HG03432 (cell line): Measurements from ENCODE around the gene USP6.
"Not testable (repeated sequence)": the region's sequence is repeated elsewhere in the genome, so short reads cannot be mapped to it uniquely, and the experiment has no call there.

Experiments used
- ATAC-seq: cut with Tn5 transposase; IDR thresholded peaks from one replicate; pipeline ENCODE4 v1.9.1; 2021; ENCODE audit warnings: mild to moderate bottlenecking, moderate library complexity; ENCODE audit not compliant: unreplicated experiment

Gene USP6

GRCh38 chr17:5134571-5134970, 18.7 kb downstream of the USP6 start:
- ATAC-seq = not testable (repeated sequence)

GRCh38 chr17:5135131-5135712, 19.4 kb downstream of the USP6 start:
- not testable (repeated sequence) for ATAC-seq

GRCh38 chr17:5135726-5136579, 20.1 kb downstream of the USP6 start:
- ATAC-seq = no peak

GRCh38 chr17:5136580-5137412, 21.0 kb downstream of the USP6 start:
- ATAC-seq = not testable (repeated sequence)

GRCh38 chr17:5137511-5138197, 21.8 kb downstream of the USP6 start:
- ATAC-seq = not testable (repeated sequence)

- ATAC-seq = not testable (repeated sequence)
Measured at GRCh38 chr17:5138198-5138544, 22.3 kb downstream of the USP6 start.

- no peak for ATAC-seq
Measured at GRCh38 chr17:5138616-5139457, 23.0 kb downstream of the USP6 start.

GRCh38 chr17:5139458-5139732, 23.6 kb downstream of the USP6 start:
- no peak for ATAC-seq

GRCh38 chr17:5142877-5143276, 27.0 kb downstream of the USP6 start:
- ATAC-seq = not testable (repeated sequence)

GRCh38 chr17:5146122-5146521, 30.3 kb downstream of the USP6 start:
- ATAC-seq = not testable (repeated sequence)

GRCh38 chr17:5160702-5161101, 44.9 kb downstream of the USP6 start:
- ATAC-seq = not testable (repeated sequence)

GRCh38 chr17:5161793-5162192, 46.0 kb downstream of the USP6 start:
- not testable (repeated sequence) for ATAC-seq

- no peak for ATAC-seq
Measured at GRCh38 chr17:5164436-5164835, 48.6 kb downstream of the USP6 start.

- not testable (repeated sequence) for ATAC-seq
Measured at GRCh38 chr17:5165791-5166564, 50.1 kb downstream of the USP6 start.

- ATAC-seq = not testable (repeated sequence)
Measured at GRCh38 chr17:5175027-5175426, 59.2 kb downstream of the USP6 start.

- ATAC-seq = no peak
Measured at GRCh38 chr17:5179003-5179402, 63.2 kb downstream of the USP6 start.

GRCh38 chr17:5181509-5182305, 65.9 kb downstream of the USP6 start:
- ATAC-seq = no peak

GRCh38 chr17:5182597-5183409, 67.0 kb downstream of the USP6 start:
- ATAC-seq = no peak
